CD4-positive, alpha-beta T cell treated with Interleukin-17A for 4 hours (primary cell): ENCODE data around the gene EGFL7.

Experiments used
- DNase-seq: peaks from one replicate; pipeline ENCODE4 v3.0.0-alpha.2; 2020; ENCODE audit warnings: mixed read lengths

The EGFL7 gene

GRCh38 chr9:136662656-136663581 is at the start of gene EGFL7:
EGFL7 (plus strand) TSS chr9:136662916; CDS start chr9:136668283, 5,367 bp downstream.
- DNase-seq, result no peak

GRCh38 chr9:136613824-136614371 is 48.8 kb upstream of the EGFL7 start:
- DNase-seq, result no peak

DNA sequence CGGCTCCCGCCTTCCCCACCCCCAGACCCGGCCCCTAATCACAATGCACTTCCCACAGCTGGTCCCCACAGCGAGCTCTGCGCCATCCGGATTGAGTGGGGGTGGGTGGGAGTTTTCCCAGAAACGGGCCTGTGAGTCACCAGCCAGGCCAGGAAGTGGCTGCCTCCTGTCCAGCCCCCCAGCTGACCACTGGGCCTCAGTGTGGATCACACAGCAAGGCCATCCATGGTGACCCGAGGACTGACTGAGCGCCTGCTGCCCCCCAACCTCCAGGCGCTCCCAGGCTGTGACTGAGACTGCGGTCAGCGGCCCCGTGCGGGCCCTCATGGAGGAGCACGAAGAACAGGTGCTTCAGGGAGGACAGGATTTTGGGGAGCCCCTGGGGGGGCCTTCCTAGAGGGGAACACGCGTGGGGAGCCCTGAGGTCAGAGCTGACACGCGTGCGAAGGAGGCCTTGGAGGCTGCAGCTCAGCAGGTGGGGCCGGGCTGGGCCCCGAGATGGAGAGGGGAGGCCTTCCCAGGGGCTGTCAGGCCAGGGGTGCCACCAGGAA is 48.3 kb upstream of the EGFL7 start:
- DNase-seq, result no peak

DNA sequence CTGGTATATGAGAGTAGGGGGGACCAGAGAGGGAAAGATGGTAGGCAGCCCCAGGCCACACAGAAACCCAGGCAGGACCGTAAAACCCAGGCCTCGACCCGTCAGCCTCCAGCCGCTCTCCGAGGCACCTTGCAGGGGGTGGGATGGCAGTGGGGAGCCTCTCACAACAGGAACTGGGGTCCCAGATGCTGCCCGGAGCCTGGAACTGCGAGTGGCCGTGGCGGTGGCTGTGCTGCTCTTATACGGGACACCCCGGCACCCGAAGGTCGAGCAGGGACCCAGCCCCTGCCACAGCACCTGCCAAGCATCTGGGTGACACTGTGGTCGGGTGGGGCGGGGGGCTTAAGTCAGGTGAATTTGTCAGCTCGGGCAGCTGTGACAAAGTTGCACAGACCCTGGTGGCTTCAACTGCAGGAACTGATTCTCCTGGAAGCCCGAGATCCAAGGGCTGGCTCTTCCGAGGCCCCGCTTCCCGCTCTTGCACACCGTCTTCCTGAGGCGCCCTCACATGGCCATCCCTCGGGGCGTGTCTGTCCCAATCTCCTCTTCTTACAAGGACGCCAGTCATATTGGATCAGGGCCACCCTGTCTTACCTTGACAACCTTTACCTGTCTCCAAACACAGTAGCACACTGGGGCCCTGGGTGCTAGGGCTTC is 47.6 kb upstream of the EGFL7 start:
- DNase-seq, result no peak

GRCh38 chr9:136615631-136616306 is 46.9 kb upstream of the EGFL7 start:
- DNase-seq, result no peak

DNA sequence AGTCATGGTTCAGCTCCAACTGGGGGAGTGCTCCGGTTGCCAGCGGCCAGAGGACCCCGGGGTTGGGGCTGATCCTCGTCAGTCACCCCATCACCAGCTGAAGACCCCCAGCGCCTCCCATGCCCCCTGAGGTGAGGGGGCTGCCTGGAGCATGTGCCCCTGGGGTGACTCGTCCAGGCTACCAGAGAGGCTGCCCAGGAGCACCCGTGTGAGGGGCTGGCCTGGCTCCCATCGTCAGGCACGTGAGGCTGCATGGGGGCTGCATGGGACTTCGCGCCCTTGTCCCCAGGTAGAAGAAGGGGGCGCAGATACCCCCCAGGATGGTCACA is 46.4 kb upstream of the EGFL7 start:
- DNase-seq, result no peak

- no peak for DNase-seq
Measured at GRCh38 chr9:136616948-136617695, 45.6 kb upstream of the EGFL7 start.

- no peak for DNase-seq
Measured at GRCh38 chr9:136617746-136618579, 44.8 kb upstream of the EGFL7 start.

GRCh38 chr9:136618580-136619547 is 43.9 kb upstream of the EGFL7 start:
- no peak for DNase-seq

DNA sequence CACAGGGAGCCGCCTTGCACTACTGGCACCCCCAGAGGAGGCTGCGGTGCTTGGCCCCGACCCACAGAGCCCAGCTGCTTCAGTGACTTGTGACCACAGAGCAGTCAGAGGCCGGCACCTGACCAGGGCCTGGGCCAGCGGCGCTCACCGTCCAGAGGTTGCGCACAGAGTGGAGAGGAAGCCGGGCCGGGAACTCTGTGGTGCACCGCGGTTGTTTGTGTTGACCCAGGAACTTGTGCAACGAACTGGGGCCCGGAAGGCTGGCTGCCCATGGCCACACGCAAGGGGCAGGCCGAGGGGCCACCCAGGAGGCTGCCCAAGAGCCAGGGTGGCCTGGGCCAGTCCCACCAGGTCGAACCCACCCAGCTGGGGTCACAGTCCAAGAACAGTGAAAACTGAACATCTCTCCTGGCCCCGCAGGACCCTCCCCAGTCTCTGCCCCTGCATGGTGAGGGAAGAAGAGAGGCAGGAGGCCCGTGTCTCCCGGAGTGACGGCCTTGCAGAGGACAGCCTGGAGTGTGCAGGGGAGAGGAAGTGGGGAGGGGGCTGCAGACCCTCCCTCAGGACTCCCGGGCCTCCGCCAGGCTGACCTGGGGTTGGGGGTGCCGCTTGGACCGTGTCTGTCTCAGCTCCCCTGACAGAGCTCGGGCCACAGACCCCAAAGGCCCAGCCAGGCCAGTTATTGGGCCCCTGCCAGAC is 42.8 kb upstream of the EGFL7 start:
- DNase-seq, result no peak

GRCh38 chr9:136620441-136621018 is 42.2 kb upstream of the EGFL7 start:
- no peak for DNase-seq

DNA sequence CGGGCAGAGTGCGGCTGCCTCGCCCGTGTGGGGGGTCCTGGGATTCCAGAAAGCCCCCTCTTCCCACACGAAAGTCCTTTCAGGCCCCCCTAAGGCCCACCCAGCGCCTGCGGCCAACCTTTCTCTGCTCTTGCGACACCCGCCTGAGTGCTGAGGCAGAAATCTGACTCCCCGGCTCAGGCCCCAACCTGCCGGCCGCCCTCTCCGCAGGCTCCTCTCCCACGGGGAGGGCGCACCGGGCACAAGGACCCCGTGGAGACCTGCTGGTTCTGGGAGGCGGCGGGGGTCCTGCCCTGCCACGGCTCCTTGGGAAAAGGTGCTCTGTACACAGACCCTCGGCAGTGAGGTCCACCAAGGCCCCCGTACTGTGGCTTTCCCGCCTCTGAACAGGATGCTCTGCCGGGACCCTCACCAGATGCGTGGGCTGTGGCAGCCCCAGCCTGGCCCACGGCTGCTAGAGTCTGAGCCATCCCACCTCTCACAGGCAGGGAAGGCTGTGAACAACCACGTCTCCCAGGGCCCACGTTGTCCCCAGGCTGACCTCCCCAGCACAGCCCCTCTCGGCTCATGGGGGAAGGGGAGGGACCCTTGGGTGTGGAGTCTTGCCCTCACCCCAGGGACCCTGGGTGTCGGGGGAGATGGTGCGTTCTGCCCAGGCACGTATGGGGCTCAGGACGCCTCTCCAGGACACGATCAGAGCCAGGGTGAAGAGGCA is 41.5 kb upstream of the EGFL7 start:
- DNase-seq, result no peak

DNA sequence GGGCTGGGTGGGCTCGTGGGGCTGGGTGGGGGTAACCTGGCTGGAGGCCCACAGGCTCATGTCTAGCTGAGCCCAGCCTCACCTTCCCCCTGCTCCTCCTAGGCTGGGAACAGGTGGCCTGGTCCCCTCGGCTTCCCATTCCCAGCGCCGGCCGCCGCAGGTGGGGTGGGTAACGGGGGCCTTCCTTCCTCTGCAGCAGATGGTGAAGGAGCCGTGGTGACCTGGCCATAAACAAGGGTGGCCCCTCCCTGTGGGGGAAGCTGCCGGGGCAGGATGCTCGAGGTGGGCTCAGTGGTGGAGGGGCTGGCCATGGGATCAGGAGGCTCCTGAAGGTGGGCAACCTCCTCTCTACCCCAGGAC is 41.0 kb upstream of the EGFL7 start:
- no peak for DNase-seq

GRCh38 chr9:136622538-136622948 is 40.2 kb upstream of the EGFL7 start:
- DNase-seq, result no peak

- no peak for DNase-seq
Measured at GRCh38 chr9:136623016-136623841, 39.5 kb upstream of the EGFL7 start.

- DNase-seq, result no peak
Measured at GRCh38 chr9:136623842-136624183, 38.9 kb upstream of the EGFL7 start.

GRCh38 chr9:136624184-136624951 is 38.3 kb upstream of the EGFL7 start:
- DNase-seq, result no peak
